Heart right ventricle (tissue), 16 donors: Measurements from ENCODE around the gene SAP30BP. TPM values are rescaled to one million over a fixed set of nuclear protein-coding genes. Genes with fewer than 3 reads are reported as not detected.

Source experiments
- ATAC-seq, 8 donors: fragments of 200-7000 bp; cut with Tn5 transposase; one replicate each; pipeline ENCODE4 v1.9.1; 2020; ENCODE audit warnings: mild to moderate bottlenecking in 8 of 8, moderate library complexity in 8 of 8, moderate number of reproducible peaks in 1 of 8
- DNase-seq, 2 donors: peaks; one replicate each; pipeline ENCODE4 v3.0.0-alpha.2; 2020
- H3K27ac ChIP-seq, 10 donors: fragments of 200-600 bp; sonication (generic) in 2 of 10; one replicate each; pipeline versions ENCODE4 v1.5.0 to v1.8.0; 2020 to 2022; ENCODE audit warnings: mild to moderate bottlenecking in 3 of 10
- H3K27me3 ChIP-seq, 7 donors: fragments of 200-600 bp; one replicate each; pipeline ENCODE4 v1.8.0; 2021 to 2022; ENCODE audit warnings: mild to moderate bottlenecking in 2 of 7
- H3K36me3 ChIP-seq, 9 donors: fragments of 200-600 bp; sonication (generic) in 1 of 9; one replicate each; pipeline versions ENCODE4 v1.5.0 to v1.8.0; 2020 to 2022; ENCODE audit warnings: mild to moderate bottlenecking in 2 of 9
- H3K4me1 ChIP-seq, 9 donors: fragments of 200-600 bp; sonication (generic) in 1 of 9; one replicate each; pipeline versions ENCODE4 v1.5.0 to v1.8.0; 2020 to 2022; ENCODE audit warnings: mild to moderate bottlenecking in 4 of 9
- H3K4me3 ChIP-seq, 10 donors: fragments of 200-600 bp; sonication (generic) in 2 of 10; one replicate each; pipeline versions ENCODE4 v1.5.0 to v1.8.0; 2020 to 2022; ENCODE audit warnings: mild to moderate bottlenecking in 7 of 10, moderate library complexity in 2 of 10
- H3K9me3 ChIP-seq, 11 donors: fragments of 200-600 bp in 10 of 11; sonication (generic) in 2 of 11; one replicate each; pipeline versions ENCODE4 v1.5.0 to v1.8.0; 2013 to 2022; ENCODE audit warnings: mild to moderate bottlenecking in 2 of 11, control low read depth in 1 of 11, moderate library complexity in 1 of 11
- CTCF ChIP-seq, 9 donors: fragments of 200-600 bp; sonication (generic) in 2 of 9; IDR thresholded peaks; one replicate each; pipeline versions ENCODE4 v1.5.0 to v1.8.0; 2021 to 2022; ENCODE audit warnings: antibody characterized with exemption in 9 of 9, mild to moderate bottlenecking in 5 of 9, moderate library complexity in 1 of 9
- WGBS, 2 donors: extraction: QIAGEN DNeasy Blood & Tissue Kit; methylation state at CpG; one replicate each; pipeline ENCODE4 v1.1.7; 2013; ENCODE audit warnings: inconsistent platforms in 1 of 2; 5-methylcytosine and 5-hydroxymethylcytosine counted together
- intact Hi-C, 10 donors: fragments of 100-400 bp; cut with DNase I; formaldehyde crosslinking; loops; one replicate each; pipeline versions ENCODE4 v1.11.1 to v1.14.2; 2022
- polyA plus RNA-seq, 2 donors: library from polyadenylated mRNA; stranded (reverse); fragments of 200-250 nt; gene quantifications; one replicate each; pipeline ENCODE4 v1.2.3, GENCODE V29; 2013
- total RNA-seq, 10 donors: library from RNA; stranded (reverse); fragmentation: NEBNext Ultra II Directional in 3 of 10; extraction: Animal tissue kit (Norgen Biotek cat#: 25700) in 3 of 10; gene quantifications; one replicate each; pipeline versions ENCODE4 v1.2.1 to v1.2.4, GENCODE V29; 2021 to 2023
- donor health status: Arrhythmogenic right ventricular cardiomyopathy.
- donor health status: ischemic (EF 13 %, LVEDD 7.1; RV severe dilation, severe dysfunction).
- donor health status: healthy with polysubstance abuse.
- donor health status: DM: no; HTN: yes; CAD: no.
- donor health status: DM: no; HTN: no; CAD: no.
- donor health status: ischemic (EF 25% LVEDD 6.9; RV normal size, moderate dysfunction).
- donor health status: ischemic (EF 25% LVEDD 5.7; RV mildly dilated, moderate dysfunction).
- donor health status: healthy.
- donor health status: DM: yes; HTN: yes; CAD: no.
- donor health status: Ischemic cardiomyopathy.
- donor health status: ischemic (EF 35%, LVEDD 5.7; RV mildly dilated, moderate dysfunction).
- donor health status: nonischemic (EF 11% LVEDD 7.7; RV severe dilation, severe dysfunction).
- donor health status: DM: yes; HTN: yes; CAD: no.
- donor health status: PGD.
- donor health status: ischemic (EF 29% LVEDD 5.4; RV normal size, mild dysfunction).
- donor health status: nonischemic (EF 23%, LVEDD 6.1; RV moderate dilation, normal function).

Gene SAP30BP
- total and polyA plus RNA-seq, 12 donors, result 41.7 to 115 (median 56.0) TPM

GRCh38 chr17:75723171-75723930 lies 56.2 kb downstream of the SAP30BP start:
- ATAC-seq (peak in 6 of 8 donors; percentile 43 to 68 (median 56)), DNase-seq (no peak)
- H3K27ac ChIP-seq, result peak overlapping the region in 8 of 10 donors; percentile 12 to 61 (median 26)
- intact Hi-C loops, result loop anchor here in 1 of 10 donors (5.0 kb wide), 1 partner anchor 36 kb away; no protein-coding TSS in a partner anchor
- H3K9me3 ChIP-seq, result no peaks in the 10 kb centered on the region
- H3K4me1 ChIP-seq, result peaks cover 0 to 26% (median 10%) of the 10 kb centered on the region in 9 donors
- WGBS, 2 donors, result 72 to 74% methylated on average over 18 of the region's 18 CpGs
- peak overlapping the region in 4 of 10 donors; percentile 7 to 27 (median 20) for H3K4me3 ChIP-seq
- H3K27me3 ChIP-seq, result peaks cover 6 to 40% (median 24%) of the 10 kb centered on the region in 7 donors
- TF ChIP-seq CTCF (IDR thresholded peaks at IDR 0.05), result no peak
- peaks cover 0 to 18% (median 0%) of the 10 kb centered on the region in 9 donors for H3K36me3 ChIP-seq

GRCh38 chr17:75724016-75725003 lies 57.2 kb downstream of the SAP30BP start:
- WGBS, 2 donors, result 89 to 90% methylated on average over 23 of the region's 23 CpGs
- H3K27me3 ChIP-seq, result peaks cover 6 to 32% (median 24%) of the 10 kb centered on the region in 7 donors
- H3K27ac ChIP-seq, result peak overlapping the region in 3 of 10 donors; percentile 20 to 61 (median 39)
- peaks cover 0 to 20% (median 0%) of the 10 kb centered on the region in 9 donors for H3K36me3 ChIP-seq
- ATAC-seq, result no peak
- intact Hi-C loops, result loop anchor here in 1 of 10 donors (5.0 kb wide), 1 partner anchor 37 kb away; no protein-coding TSS in a partner anchor
- TF ChIP-seq CTCF (IDR thresholded peaks at IDR 0.05), result no peak
- no peak for DNase-seq
- H3K4me3 ChIP-seq, result no peak overlapping the region
- H3K4me1 ChIP-seq, result peaks cover 0 to 26% (median 10%) of the 10 kb centered on the region in 9 donors
- H3K9me3 ChIP-seq, result no peaks in the 10 kb centered on the region

GRCh38 chr17:75725504-75725903 lies 58.4 kb downstream of the SAP30BP start:
- H3K9me3 ChIP-seq, result no peaks in the 10 kb centered on the region
- 89 to 91% methylated on average over 7 of the region's 7 CpGs for WGBS, 2 donors
- peaks cover 0 to 26% (median 10%) of the 10 kb centered on the region in 9 donors for H3K4me1 ChIP-seq
- intact Hi-C loops, result no loop called here
- DNase-seq, result no peak
- H3K27ac ChIP-seq, result no peak overlapping the region
- no peak overlapping the region for H3K4me3 ChIP-seq
- no peak for ATAC-seq
- peaks cover 0 to 27% (median 0%) of the 10 kb centered on the region in 9 donors for H3K36me3 ChIP-seq
- TF ChIP-seq CTCF (IDR thresholded peaks at IDR 0.05), result no peak
- H3K27me3 ChIP-seq, result peaks cover 6 to 27% (median 19%) of the 10 kb centered on the region in 7 donors

GRCh38 chr17:75727391-75727790 lies 60.3 kb downstream of the SAP30BP start:
- intact Hi-C loops, result no loop called here
- H3K4me3 ChIP-seq, result no peak overlapping the region
- no peak overlapping the region for H3K27ac ChIP-seq
- WGBS, 2 donors, result 92 to 94% methylated on average over 18 of the region's 18 CpGs
- H3K9me3 ChIP-seq, result no peaks in the 10 kb centered on the region
- no peak for TF ChIP-seq CTCF (IDR thresholded peaks at IDR 0.05)
- H3K27me3 ChIP-seq, result peaks cover 0 to 8% (median under 1%) of the 10 kb centered on the region in 7 donors
- ATAC-seq, result no peak
- peaks cover 0 to 35% (median 0%) of the 10 kb centered on the region in 9 donors for H3K36me3 ChIP-seq
- DNase-seq, result no peak
- H3K4me1 ChIP-seq, result peaks cover 0 to 10% (median 0%) of the 10 kb centered on the region in 9 donors
